Panc1 (cell line): ENCODE data around the gene POLR1B. TPM values are rescaled to one million over a fixed set of nuclear protein-coding genes. Genes with fewer than 3 reads are reported as not detected.
A peak's percentile ranks its signal among the peaks of the same experiment; 100 is the strongest.

Experiments used
- ATAC-seq: fragments of 200-7000 bp; cut with Tn5 transposase; 2 replicates; pipeline ENCODE4 v1.9.1; 2020; ENCODE audit warnings: mild to moderate bottlenecking, moderate library complexity
- BruUV-seq: library from RNA; stranded (reverse); fragments of 400-500 nt; replicated peaks from 2 replicates; lab custom pipeline; 2021; lab: Mats Ljungman, UMichigan
- CTCF ChIA-PET: fragments of 300-600 bp; sonication (Branson Sonifier 250); formaldehyde crosslinking; loops from one replicate; lab custom pipeline; 2022; ENCODE audit warnings: antibody characterized with exemption; lab: Charles Lee
- POLR2A ChIA-PET: fragments of 300-600 bp; sonication (Branson Sonifier 250); formaldehyde crosslinking; loops from one replicate; lab custom pipeline; 2022; ENCODE audit warnings: antibody characterized with exemption; lab: Charles Lee
- DNase-seq: peaks from one replicate; pipeline ENCODE4 v3.0.0-alpha.2; 2010; ENCODE audit warnings: low read depth, low spot score
- H3K27ac ChIP-seq: 2 replicates; pipeline ENCODE4 v1.5.1; 2011; ENCODE audit warnings: mild to moderate bottlenecking, low read length, inconsistent platforms
- H3K27me3 ChIP-seq: fragments of 200-500 bp; sonication (Bioruptor generic); 2 replicates; pipeline ENCODE4 v1.6.0; 2014; ENCODE audit warnings: low read length, inconsistent platforms; ENCODE audit not compliant: control insufficient read depth, insufficient read depth
- H3K36me3 ChIP-seq: fragments of 200-500 bp; sonication (Bioruptor generic); 2 replicates; pipeline ENCODE4 v1.5.1; 2014; ENCODE audit warnings: inconsistent platforms, mild to moderate bottlenecking, low read length, moderate library complexity; ENCODE audit not compliant: control insufficient read depth, insufficient read depth
- H3K4me1 ChIP-seq: 2 replicates; pipeline ENCODE4 v1.5.1; 2011; ENCODE audit warnings: inconsistent platforms, mild to moderate bottlenecking, low read length, moderate library complexity; ENCODE audit not compliant: control insufficient read depth, insufficient read depth
- H3K4me3 ChIP-seq, 2 experiments: 2 replicates each; pipeline ENCODE4 v1.5.1; 2011 to 2012; ENCODE audit warnings: low read depth in 2 of 2, low read length in 2 of 2, mild to moderate bottlenecking in 2 of 2, inconsistent platforms in 1 of 2, moderate library complexity in 1 of 2
- H3K9me3 ChIP-seq: fragments of 200-500 bp; sonication (Bioruptor generic); 2 replicates; pipeline ENCODE4 v1.5.1; 2014; ENCODE audit warnings: low read depth, mild to moderate bottlenecking, inconsistent platforms, low read length, moderate library complexity; ENCODE audit not compliant: control insufficient read depth, insufficient read depth
- POLR2AphosphoS5 ChIP-seq: IDR thresholded peaks from 2 replicates; pipeline ENCODE4 v1.6.1; 2012; ENCODE audit warnings: mild to moderate bottlenecking, low read depth, low read length, moderate library complexity
- in situ Hi-C: cut with HindIII; loops from 2 replicates; pipeline ENCODE4 v1.10.0; 2016; ENCODE audit warnings: low sequenced_read_pairs, low pct_unique_long_range_greater_than_20kb
- intact Hi-C: fragments of 100-400 bp; cut with micrococcal nuclease; formaldehyde crosslinking; loops from one replicate; pipeline ENCODE4 v1.10.0; 2022; ENCODE audit not compliant: unreplicated experiment
- total RNA-seq: library from RNA; stranded (reverse); gene quantifications from one replicate; pipeline ENCODE4 v1.2.1, GENCODE V29; 2021; ENCODE audit not compliant: unreplicated experiment
- TF ChIP-seq, protein P1 (sequence below): fragments of 450-650 bp; IDR thresholded peaks from 2 replicates; pipeline ENCODE4 v1.5.1; 2017; ENCODE audit warnings: mild to moderate bottlenecking

Gene POLR1B
- total RNA-seq, 1 experiment from 2014 or later: 35.4 TPM

- TF ChIP-seq POLR2AphosphoS5: no peak
- TF ChIP-seq, protein P1, sequence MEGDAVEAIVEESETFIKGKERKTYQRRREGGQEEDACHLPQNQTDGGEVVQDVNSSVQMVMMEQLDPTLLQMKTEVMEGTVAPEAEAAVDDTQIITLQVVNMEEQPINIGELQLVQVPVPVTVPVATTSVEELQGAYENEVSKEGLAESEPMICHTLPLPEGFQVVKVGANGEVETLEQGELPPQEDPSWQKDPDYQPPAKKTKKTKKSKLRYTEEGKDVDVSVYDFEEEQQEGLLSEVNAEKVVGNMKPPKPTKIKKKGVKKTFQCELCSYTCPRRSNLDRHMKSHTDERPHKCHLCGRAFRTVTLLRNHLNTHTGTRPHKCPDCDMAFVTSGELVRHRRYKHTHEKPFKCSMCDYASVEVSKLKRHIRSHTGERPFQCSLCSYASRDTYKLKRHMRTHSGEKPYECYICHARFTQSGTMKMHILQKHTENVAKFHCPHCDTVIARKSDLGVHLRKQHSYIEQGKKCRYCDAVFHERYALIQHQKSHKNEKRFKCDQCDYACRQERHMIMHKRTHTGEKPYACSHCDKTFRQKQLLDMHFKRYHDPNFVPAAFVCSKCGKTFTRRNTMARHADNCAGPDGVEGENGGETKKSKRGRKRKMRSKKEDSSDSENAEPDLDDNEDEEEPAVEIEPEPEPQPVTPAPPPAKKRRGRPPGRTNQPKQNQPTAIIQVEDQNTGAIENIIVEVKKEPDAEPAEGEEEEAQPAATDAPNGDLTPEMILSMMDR: peak; percentile 98
- H3K36me3 ChIP-seq: no peaks in the 10 kb centered on the region
- peak; percentile 73 for DNase-seq
- intact Hi-C loops (loop anchor here (2.0 kb wide), 1 partner anchor 100 kb away; no protein-coding TSS in a partner anchor), in situ Hi-C loops (no loop called here)
- H3K9me3 ChIP-seq: no peaks in the 10 kb centered on the region
- peak overlapping the region; percentile 62; the same call in 1 of the 2 replicates for H3K27ac ChIP-seq
- ATAC-seq: peak; percentile 79
- H3K4me1 ChIP-seq: peaks cover 21% of the 10 kb centered on the region
- POLR2A ChIA-PET: interaction anchor here (0.5 kb wide), 1 partner anchor 42 kb away, joined by 5 read pairs; no protein-coding TSS in a partner anchor
- CTCF ChIA-PET: interaction anchor here (0.6 to 4.5 kb wide), 6 partner anchors 10 to 99 kb away, joined by 3 to 38 read pairs (median 6); no protein-coding TSS in a partner anchor
- peak overlapping the region; percentile 13 to 44; a peak in 3 of 4 replicates for H3K4me3 ChIP-seq
- no TSS peak for BruUV-seq
- H3K27me3 ChIP-seq: no peaks in the 10 kb centered on the region
These were observed 84.4 kb downstream of the POLR1B start for GRCh38 chr2:112626604-112627059.

Other genes starting within 250 kb of the POLR1B start
- gene RGPD8, start 108.8 kb upstream of the POLR1B start, total RNA-seq: 20.9 TPM
- gene TTL, start 60.3 kb upstream of the POLR1B start, total RNA-seq: 81.5 TPM
- gene CHCHD5, start 42.1 kb downstream of the POLR1B start, total RNA-seq: 46.7 TPM
- gene SLC20A1, start 103.5 kb downstream of the POLR1B start, total RNA-seq: 72.0 TPM
- not detected for gene NT5DC4, start 178.6 kb downstream of the POLR1B start, total RNA-seq
- 27.0 TPM for gene CKAP2L, start 222.1 kb downstream of the POLR1B start, total RNA-seq
- gene IL1A, start 242.0 kb downstream of the POLR1B start, total RNA-seq: not detected